ENCODE measurements around the gene KLHL18.
A peak's percentile ranks its signal among the peaks of the same experiment; 100 is the strongest.
"Not testable (repeated sequence)": the region's sequence is repeated elsewhere in the genome, so short reads cannot be mapped to it uniquely, and the experiment has no call there.

The KLHL18 gene

GRCh38 chr3:47348411-47349154 lies 65.8 kb downstream of the KLHL18 start:
- H3K9me3 ChIP-seq (ENCODE audit: severe bottlenecking), result no peaks in the 10 kb centered on the region
- no peaks in the 10 kb centered on the region for H3K4me1 ChIP-seq (ENCODE audit: insufficient read depth, poor library complexity, severe bottlenecking)
- TF ChIP-seq, protein P1, sequence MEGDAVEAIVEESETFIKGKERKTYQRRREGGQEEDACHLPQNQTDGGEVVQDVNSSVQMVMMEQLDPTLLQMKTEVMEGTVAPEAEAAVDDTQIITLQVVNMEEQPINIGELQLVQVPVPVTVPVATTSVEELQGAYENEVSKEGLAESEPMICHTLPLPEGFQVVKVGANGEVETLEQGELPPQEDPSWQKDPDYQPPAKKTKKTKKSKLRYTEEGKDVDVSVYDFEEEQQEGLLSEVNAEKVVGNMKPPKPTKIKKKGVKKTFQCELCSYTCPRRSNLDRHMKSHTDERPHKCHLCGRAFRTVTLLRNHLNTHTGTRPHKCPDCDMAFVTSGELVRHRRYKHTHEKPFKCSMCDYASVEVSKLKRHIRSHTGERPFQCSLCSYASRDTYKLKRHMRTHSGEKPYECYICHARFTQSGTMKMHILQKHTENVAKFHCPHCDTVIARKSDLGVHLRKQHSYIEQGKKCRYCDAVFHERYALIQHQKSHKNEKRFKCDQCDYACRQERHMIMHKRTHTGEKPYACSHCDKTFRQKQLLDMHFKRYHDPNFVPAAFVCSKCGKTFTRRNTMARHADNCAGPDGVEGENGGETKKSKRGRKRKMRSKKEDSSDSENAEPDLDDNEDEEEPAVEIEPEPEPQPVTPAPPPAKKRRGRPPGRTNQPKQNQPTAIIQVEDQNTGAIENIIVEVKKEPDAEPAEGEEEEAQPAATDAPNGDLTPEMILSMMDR (IDR thresholded peaks at IDR 0.05; ENCODE audit: poor library complexity, severe bottlenecking), result no peak
- DNase-seq (ENCODE audit: low spot score) (no peak), ATAC-seq (ENCODE audit: low read depth) (no peak)
- H3K27me3 ChIP-seq (ENCODE audit: insufficient read depth, poor library complexity, severe bottlenecking), result no peaks in the 10 kb centered on the region
- H3K27ac ChIP-seq (ENCODE audit: poor library complexity, severe bottlenecking), result no peak overlapping the region
- H3K36me3 ChIP-seq (ENCODE audit: low read depth), result peaks cover 13% of the 10 kb centered on the region; the same call in 1 of the 2 replicates
- no peak overlapping the region for H3K4me3 ChIP-seq (ENCODE audit: severe bottlenecking)

DNA sequence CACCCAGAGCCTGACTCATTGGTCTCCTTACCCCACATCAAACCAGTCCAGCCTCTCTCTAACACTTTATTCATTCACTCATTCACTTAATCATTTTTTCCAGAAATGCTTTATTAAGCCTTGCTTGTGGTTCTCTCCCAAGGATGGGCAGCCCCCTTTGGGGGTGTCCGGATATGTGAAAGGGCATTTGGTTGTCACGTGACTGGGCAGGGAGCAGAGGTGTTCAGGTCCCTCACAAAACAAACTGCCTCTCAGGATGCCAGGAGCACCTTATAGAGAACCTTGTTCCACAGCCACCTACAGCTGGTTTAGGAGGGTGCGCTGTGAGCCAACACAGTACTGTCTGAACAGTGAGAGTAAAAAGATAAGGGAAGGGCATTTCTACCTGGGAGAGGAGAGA lies 72.3 kb downstream of the KLHL18 start:
- no peaks in the 10 kb centered on the region for H3K27me3 ChIP-seq (ENCODE audit: insufficient read depth, poor library complexity, severe bottlenecking)
- no peaks in the 10 kb centered on the region for H3K4me1 ChIP-seq (ENCODE audit: insufficient read depth, poor library complexity, severe bottlenecking)
- TF ChIP-seq, protein P1 (IDR thresholded peaks at IDR 0.05; ENCODE audit: poor library complexity, severe bottlenecking), result no peak
- H3K9me3 ChIP-seq (ENCODE audit: severe bottlenecking), result peaks cover 11% of the 10 kb centered on the region
- H3K27ac ChIP-seq (ENCODE audit: poor library complexity, severe bottlenecking), result no peak overlapping the region
- DNase-seq (ENCODE audit: low spot score) (no peak), ATAC-seq (ENCODE audit: low read depth) (no peak)
- H3K36me3 ChIP-seq (ENCODE audit: low read depth), result no peaks in the 10 kb centered on the region
- no peak overlapping the region for H3K4me3 ChIP-seq (ENCODE audit: severe bottlenecking)

DNA sequence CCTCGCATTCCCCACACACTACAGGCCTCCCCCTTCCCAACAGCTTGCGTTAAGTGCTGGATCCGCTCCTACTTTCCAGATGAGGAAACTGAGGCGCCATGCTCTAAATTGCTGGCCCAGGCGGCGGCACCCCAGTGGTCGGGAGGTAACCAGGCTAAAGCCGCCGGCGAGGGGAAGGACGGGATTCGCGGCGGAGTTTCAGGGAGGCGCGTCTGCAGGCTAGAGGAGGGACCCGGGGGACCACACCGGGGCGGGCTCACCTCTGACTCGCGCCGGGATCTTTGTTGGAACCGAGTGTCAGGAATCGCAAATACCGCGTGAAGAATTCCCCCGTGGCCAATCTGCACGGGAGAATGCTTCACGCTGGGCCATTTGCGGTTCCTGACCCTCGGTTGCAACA lies 73.5 kb downstream of the KLHL18 start:
- peaks cover 15% of the 10 kb centered on the region for H3K9me3 ChIP-seq (ENCODE audit: severe bottlenecking)
- H3K4me1 ChIP-seq (ENCODE audit: insufficient read depth, poor library complexity, severe bottlenecking), result no peaks in the 10 kb centered on the region
- ATAC-seq (ENCODE audit: low read depth), result no peak
- TF ChIP-seq, protein P1 (IDR thresholded peaks at IDR 0.05; ENCODE audit: poor library complexity, severe bottlenecking), result no peak
- DNase-seq (ENCODE audit: low spot score), result no peak
- no peaks in the 10 kb centered on the region for H3K27me3 ChIP-seq (ENCODE audit: insufficient read depth, poor library complexity, severe bottlenecking)
- H3K4me3 ChIP-seq (ENCODE audit: severe bottlenecking), result no peak overlapping the region
- no peaks in the 10 kb centered on the region for H3K36me3 ChIP-seq (ENCODE audit: low read depth)
- no peak overlapping the region for H3K27ac ChIP-seq (ENCODE audit: poor library complexity, severe bottlenecking)

DNA sequence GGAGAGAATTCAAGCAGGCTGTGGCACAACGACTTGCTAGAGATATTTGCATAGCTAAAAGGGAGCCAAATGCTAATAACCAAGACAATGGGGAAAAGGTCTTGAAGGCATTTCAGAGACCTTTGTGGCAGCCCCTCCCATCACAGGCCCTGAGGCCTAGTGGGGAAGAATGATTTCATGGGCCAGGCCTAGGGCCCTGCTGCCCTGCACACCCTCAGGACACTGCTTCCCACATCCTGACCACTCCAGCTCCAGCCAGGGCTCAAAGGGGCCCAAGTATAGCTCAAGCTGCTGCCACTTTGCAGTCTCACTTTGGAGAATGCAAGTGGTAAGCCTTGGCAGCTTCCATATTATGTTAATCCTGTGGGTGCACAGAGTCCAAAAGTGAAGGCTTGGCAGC lies 76.6 kb downstream of the KLHL18 start:
- Histone ChIP-seq H3K36me3 (ENCODE audit: low read depth) (no peaks in the 10 kb centered on the region), H3K27ac (ENCODE audit: poor library complexity, severe bottlenecking) (no peak overlapping the region), H3K4me1 (ENCODE audit: insufficient read depth, poor library complexity, severe bottlenecking) (no peaks in the 10 kb centered on the region), H3K27me3 (ENCODE audit: insufficient read depth, poor library complexity, severe bottlenecking) (no peaks in the 10 kb centered on the region), H3K9me3 (ENCODE audit: severe bottlenecking) (peaks cover 15% of the 10 kb centered on the region), H3K4me3 (ENCODE audit: severe bottlenecking) (no peak overlapping the region)
- TF ChIP-seq, protein P1 (IDR thresholded peaks at IDR 0.05; ENCODE audit: poor library complexity, severe bottlenecking), result no peak
- no peak for DNase-seq (ENCODE audit: low spot score)
- ATAC-seq (ENCODE audit: low read depth), result no peak

GRCh38 chr3:47360110-47360517 lies 77.4 kb downstream of the KLHL18 start:
- H3K27me3 ChIP-seq (ENCODE audit: insufficient read depth, poor library complexity, severe bottlenecking); H3K4me1 ChIP-seq (ENCODE audit: insufficient read depth, poor library complexity, severe bottlenecking); H3K4me3 ChIP-seq (ENCODE audit: severe bottlenecking); H3K36me3 ChIP-seq (ENCODE audit: low read depth); DNase-seq (ENCODE audit: low spot score): not testable (repeated sequence)
- Histone ChIP-seq H3K9me3 (ENCODE audit: severe bottlenecking) (peaks cover 15% of the 10 kb centered on the region), H3K27ac (ENCODE audit: poor library complexity, severe bottlenecking) (peak overlapping the region; percentile 18)
- ATAC-seq (ENCODE audit: low read depth), result peak; percentile 31; the same call in 2 of the 3 replicates
